Activated naive CD4-positive, alpha-beta T cell treated with Interleukin-2 at 50 U/mL for 16 hours (primary cell): ENCODE measurements around the gene FBN3.
A peak's percentile ranks its signal among the peaks of the same experiment; 100 is the strongest.
"Not testable (repeated sequence)": the region's sequence is repeated elsewhere in the genome, so short reads cannot be mapped to it uniquely, and the experiment has no call there.

ENCODE experiments used
- DNase-seq: peaks from one replicate; pipeline ENCODE4 v3.0.0-alpha.2; 2020

FBN3 gene

DNA sequence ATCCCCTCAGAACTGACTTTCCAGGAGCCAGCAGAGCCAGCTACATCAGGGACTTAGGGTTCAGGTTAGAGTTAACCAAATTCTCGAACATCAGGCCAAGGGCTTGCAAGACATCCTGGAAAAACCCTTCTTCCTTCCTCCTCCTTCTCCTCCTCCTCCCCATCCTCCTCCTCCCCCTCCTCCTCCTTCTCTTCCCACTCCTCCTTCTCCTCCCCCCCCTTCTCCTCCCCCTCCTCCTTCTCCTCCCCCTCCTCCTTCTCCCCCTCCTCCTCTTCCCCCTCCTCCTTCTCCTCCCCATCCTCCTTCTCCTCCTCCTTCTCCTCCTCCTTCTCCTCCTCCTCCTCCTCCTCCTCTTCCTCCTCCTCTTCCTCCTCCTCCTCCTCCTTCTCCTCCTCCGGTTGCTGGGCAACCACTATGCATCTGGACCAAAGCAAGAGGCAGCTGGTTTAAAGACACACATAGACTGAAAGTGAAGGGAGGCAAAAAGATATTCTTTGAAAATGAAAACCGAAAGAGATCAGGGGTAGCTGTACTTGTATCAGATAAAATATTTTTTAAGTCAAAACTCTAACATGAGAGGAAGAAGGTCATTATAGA, 102.7 kb downstream of the FBN3 start:
- no peak for DNase-seq

DNA sequence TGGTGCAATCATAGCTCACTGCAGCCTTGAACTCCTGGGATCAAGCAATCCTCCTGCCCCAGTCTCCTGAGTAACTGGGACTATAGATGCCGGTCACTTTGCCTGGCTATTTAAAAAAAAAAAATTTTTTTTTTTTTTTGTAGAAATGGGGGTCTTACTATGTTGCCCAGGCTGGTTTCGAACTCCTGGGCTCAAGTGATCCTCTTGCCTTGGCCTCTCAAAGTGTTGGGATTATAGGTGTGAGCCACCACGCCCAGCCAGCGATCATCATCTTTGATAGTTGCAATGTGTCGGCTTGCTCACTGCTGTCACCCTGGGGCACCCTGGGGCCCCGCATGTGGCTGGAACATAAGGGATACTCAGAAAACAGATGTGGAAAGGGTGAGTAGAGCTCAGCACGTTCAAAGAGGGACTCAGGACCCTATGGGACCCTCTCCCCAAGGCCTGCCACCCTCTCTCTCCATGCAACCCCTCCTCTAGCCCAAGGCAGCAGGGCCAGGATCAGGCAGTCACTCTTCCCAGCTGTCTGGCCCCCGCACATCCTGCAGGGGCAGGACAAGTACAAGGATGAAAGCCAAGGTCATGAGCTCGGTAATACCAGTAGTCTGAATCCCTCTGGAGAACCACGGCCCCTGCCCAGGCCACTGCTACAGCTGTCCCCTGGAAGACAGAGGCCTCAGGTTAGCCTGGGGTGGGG, 103.4 kb downstream of the FBN3 start:
- no peak for DNase-seq

DNA sequence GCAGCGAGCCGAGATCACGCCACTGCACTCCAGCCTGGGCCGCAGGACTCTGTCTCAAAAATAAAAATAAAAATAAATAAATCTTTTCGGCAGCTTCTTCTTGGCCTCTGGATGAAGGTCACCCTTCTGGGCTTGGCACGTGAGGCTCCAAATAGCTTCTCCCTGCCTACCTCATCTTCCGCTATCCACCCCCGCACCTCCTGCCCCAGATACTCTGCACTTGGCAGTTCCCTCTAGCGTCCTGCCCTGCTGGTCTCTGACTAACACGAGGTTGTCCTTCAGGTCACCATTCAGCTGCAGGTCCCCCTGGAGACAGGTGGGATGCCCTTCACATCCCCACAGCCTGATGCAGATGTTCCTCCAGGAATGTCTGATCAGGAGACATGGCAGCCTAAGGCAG, 105.4 kb downstream of the FBN3 start:
- no peak for DNase-seq

DNA sequence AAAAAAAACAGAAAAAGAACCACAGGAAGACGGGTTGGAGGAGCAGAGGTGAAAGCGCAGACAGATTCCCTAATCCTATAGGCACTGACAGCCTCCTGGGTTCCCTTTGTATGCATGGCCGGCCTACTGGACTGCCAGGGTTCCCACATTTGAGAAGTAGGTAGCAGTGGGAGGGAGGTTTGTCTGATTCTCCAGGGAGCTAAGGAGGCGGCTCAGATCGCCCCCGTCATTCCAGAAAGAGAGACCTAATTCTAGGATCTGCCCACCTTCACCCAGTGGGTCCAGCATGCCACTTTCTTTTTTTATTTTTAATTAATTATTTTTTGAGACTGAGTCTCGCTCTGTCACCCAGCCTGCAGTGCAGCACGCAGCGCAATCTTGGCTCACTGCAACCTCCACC, 106.5 kb downstream of the FBN3 start:
- no peak for DNase-seq

DNA sequence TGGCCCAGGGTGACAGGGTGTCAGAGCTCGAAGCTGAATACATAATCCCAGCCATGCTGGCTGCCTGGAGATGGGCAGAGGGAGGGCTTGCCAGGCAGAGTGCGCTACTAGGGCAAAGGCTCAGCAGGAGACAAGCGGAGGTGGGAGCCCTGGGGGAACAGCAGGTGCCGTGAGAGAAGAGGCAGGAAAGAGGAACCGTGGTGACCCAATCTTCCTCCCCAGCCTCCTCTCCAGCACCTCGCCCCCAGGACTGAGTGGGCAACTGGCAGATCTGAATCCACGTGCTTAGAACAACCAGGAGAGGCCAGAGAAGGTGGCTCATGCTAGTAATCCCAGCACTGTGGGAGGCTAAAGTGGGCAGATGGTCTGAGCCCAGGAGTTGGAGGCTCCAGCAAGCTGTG, 107.9 kb downstream of the FBN3 start:
- no peak for DNase-seq

DNA sequence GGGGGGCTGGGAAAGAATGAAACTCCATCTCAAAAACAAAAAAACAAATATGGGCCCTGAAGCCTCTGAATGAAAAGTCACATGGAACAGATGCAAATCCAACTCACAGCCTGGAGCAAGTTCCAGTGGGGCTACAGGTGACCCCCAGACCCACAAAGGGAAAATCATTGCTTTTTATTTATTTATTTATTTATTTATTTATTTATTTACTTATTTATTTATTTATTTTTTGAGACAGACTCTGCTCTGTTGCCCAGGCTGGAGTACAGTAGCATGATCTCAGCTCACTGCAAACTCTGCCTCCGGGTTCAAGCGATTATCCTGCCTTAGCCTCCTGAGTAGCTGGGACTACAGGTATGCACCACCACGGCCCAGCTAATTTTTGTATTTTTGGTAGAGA, 110.2 kb downstream of the FBN3 start:
- DNase-seq: no peak

DNA sequence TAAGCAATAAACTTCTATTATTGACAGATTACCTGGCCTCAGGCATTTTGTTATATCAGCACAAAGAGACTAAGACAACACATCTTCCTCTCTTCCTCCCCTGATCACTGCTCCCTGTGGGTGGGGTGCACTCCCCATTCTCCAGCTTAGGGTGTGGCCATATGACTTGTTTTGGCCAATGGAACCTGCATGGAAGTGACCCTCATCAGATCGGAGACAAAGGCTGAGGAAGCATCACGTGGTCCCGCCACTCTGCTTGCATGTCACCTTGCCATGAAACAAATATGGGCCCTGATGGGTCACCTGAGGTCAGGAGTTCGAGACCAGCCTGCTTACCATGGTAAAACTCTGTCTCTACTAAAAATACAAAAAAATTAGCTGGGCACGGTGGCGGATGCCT, 110.6 kb downstream of the FBN3 start:
- DNase-seq: no peak

DNA sequence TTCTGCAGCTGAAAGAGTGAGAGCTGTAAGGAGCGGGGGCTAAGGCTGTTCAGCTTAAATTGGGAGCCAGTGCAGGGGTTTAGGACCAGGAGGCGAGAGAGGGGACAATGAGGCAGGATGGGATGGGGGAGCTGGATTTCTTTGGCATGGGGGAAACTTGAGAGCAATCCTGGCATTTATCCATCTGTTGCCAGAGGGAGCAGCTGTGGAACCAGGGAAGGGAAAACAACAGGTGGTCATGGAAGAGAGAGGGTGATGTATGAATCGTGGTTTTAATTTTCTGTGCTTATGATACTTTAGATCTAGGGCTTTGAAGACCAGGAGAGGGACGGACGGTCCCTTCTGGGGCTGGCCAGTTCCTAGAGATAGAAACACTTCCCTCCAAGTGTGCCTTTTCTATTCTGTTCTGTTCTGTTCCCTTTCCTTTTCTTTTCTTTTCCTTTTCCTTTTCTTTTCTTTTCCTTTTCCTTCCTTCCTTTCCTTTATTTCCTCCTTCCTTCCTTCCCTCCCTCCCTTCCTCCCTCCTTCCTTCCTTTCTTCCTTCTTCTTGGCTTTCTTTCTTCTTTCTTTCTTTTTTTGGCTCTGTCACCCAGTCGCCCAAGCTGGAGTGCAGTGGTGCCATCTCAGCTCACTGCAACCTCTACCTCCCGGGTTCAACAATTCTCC, 112.8 kb downstream of the FBN3 start:
- no peak for DNase-seq

DNA sequence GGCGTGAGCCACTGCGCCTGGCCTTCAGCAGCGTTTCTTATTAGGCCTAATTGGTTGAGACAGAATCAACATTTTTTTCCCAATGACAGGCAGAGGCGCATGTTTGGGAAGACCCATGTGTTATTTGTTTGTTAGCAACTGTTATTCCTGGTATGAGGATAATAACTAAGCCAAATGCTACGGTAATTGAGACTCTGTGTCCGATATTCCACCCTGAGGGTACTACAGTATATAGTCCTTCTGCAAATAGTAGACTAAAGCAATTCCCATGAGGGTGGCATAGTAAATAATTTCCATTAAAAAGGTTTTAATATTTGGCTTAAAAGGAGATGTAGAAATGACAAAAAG, 115.2 kb downstream of the FBN3 start:
- DNase-seq: no peak

DNA sequence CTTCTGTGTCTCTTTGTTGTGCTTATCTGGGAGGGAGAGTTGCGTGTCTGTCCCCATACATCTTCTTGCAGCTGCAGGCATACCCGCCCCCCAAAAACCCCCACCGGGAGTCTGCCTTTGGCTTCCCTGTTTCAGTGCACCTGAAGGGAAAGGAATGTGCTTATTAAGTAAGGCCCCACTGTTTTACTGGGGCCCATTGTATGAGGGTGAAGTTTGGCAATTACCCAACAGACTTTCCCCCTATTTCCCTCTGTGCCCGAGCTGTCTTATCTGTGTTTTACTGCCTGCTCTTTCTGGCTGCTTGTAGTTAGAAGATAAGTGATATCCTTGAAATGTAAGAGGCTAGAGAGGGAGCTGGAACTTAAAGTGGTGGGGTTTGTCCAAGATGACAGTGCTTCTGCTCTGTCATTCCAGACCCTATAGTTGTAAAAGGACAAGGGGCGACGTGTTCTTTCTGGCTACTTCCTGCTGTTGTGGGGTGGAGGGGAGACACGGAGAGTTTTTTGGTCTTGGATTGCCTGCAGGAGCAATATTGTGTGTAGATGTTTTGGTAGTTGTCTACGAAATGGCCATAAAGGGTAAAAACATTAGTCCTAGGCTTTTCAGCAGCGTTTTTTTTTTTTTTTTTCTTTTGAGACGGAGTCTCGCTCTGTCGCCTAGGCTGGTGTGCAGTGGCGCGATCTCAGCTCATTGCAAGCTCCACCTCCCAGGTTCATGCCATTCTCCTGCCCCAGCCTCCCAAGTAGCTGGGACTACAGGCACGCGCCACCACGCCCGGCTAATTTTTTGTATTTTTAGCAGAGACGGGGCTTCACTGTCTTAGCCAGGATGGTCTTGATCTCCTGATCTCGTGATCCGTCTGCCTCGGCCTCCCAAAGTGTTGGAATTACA, 115.9 kb downstream of the FBN3 start:
- not testable (repeated sequence) for DNase-seq

DNA sequence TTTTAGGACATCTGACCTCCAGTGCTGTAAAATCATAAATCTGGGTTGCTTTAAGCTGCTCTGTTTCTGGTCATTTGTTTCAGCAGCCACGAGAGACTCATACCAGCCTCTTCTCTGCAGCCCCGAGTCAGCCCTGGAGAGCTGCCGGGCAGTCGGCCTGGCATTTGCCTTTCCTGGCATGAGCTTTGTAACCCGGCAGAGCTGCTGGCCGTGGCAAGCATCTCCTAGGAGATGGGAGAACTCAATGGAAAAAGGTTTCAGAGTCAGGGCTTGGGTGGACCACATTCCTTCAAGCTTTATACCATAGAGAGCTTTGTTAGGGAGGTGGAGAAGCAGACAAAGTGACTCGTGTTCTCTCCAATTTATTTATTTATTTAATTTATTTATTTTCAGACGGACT, 118.4 kb downstream of the FBN3 start:
- no peak for DNase-seq

DNA sequence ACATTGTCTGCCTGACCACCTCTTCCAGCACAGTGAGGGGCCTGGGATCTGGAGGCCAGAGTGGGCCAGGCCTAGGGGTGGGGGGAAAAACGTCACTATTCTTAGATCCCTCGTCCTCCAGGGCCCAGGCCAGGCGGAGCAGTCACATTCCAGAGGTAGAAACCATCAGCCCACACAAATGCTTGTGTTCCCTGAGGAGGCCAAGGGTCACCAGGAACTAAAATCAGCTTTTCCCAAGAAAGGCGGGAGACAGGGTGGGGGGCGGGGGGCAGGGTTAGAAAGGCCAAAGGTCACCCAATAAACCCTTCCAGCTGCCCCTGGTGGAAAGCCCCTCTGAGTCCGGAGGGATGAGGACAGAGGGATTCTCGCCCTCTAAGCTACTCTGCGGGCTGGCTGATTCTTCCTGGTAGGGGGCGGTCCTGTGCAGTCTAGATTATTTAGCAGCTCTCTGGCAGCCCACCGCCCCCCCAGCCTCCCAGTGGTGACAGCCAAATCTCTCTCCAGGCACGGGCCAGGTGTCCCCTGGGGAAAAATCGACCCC, 120.4 kb downstream of the FBN3 start:
- no peak for DNase-seq

DNA sequence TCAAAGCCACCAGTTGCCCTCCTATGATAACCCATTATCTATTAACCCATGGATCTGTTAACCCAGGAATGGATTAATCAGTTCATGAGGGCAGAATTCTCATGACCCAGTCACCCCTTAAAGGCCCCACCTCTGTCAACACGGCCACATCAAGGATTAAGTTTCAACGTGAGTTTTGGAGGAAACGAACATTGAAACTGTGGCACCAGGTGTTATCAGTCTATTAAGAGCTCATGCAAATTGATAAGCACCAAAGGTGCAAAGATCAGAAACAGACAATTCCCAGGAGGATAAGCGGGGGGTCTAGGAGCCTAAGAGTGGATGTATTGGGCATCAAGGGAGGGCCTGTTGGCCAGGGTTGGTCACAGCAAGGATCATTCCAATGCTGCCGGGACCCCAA, 124.1 kb downstream of the FBN3 start:
- DNase-seq: no peak

DNA sequence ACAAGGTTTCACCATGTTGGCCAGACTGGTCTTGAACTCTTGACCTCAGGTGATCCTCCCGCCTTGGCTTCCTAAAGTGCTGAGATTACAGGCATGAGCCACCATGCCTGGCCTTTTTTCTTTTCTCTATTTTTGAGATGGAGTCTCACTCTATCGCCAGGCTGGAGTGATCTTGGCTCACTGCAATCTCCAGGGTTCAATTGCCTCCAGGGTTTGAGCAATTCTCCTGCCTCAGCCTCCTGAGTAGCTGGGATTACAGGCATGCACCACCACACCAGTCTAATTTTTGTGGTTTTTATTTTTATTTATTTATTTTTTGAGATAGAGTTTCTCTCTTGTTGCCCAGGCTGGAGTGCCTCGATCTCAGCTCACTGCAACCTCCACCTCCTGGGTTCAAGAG, 125.1 kb downstream of the FBN3 start:
- DNase-seq: not testable (repeated sequence)

DNA sequence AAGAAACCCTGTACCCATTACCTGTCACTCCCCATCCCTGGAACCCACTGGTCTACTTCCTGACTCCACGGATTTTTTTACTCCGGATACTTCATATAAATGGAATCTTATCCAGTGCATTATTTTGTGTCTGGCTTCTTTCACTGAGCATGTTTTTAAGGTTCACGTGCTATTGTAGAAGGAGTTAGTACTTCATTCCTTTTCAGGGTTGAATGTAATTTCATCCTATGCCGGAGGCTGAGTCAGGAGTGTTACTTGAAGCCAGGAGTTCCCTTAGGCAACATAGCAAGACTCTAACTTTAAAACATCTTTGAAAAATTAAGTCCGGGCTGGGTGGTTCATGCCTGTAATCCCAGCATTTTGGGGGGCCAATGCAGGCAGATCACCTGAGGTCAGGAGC, 126.0 kb downstream of the FBN3 start:
- no peak for DNase-seq

DNA sequence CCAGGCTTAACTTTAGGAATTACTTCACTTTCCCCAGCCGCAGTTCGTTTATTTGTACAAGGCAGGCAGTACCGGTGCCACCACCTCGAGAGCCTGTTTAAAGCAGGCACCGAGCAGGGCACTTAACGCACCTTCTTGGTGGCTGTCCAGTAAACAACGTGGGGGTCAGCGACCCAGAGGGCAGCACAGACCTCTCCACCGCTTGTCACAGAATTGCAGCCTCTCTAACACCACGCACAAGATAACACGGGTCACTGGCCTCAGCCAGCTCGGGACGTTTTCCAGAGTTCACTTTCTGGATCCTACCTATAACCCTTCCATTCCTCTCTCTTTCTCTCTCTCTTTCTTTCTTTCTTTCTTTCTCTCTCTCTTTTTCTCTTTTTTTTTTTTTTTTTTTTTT, 127.1 kb downstream of the FBN3 start:
- DNase-seq: no peak

DNA sequence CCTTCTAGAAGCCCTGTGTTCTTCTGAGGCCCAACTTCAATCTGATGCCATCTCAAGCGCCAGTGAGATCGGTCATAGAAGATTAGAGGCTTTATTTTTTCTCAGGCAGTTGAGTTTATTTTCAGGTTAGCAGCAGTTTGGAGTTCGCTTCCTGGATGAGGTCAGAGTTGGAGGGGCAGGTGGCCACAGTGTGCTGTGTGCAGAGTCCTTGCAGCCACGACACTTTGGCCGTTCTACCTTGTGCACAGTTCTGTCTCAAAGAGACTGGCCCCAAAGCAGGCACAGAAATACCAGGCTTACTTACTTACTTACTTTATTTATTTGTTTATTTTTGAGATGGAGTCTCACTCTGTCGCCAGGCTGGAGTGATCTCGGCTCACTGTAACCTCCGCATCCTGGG, 128.0 kb downstream of the FBN3 start:
- no peak for DNase-seq

DNA sequence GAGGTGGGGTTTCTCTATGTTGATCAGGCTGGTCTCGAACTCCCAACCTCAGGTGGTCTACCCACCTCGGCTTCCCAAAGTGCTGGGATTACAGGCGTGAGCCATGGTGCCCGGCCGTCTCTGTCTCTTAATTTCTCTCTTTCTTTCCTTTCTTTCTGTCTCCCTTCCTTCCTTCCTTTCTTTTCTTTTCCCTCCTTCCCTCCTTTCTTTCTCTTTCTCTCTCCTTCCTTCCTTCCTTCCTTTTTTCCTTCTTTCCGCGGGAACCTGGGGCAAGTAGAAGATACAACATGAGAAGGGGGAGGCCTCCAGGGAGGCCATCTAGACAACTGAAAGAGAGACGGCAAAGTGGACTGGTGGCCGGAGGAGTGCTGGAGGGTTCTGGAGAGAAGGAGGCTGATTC, 128.7 kb downstream of the FBN3 start:
- no peak for DNase-seq

DNA sequence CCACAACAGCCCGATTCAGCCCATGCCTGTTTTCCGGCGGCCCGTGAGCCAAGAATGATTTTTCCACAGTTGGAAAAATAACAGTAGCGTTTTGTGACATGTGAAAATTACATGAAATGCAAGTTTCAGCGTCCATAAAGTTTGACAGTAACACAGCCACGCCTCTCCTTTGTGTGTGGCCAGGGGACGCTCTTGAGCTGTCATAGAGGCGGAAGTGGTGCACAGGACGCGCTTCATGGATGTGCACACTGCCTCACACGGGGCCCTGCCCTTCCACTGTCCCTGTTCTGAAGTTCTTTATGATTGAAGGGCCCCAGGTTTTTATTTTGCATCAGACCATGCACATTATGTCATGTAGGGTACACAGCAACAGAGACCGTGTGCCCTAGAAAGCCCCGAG, 131.6 kb downstream of the FBN3 start:
- peak; percentile 40 for DNase-seq
